B cell (primary cell): Measurements from ENCODE around the gene MLXIP.

Experiments used
- EZH2 ChIP-seq: IDR thresholded peaks from 2 replicates; pipeline ENCODE4 v1.6.1; 2012; ENCODE audit warnings: borderline replicate concordance, low read depth, mild to moderate bottlenecking, moderate library complexity, low read length; ENCODE audit not compliant: insufficient read depth, poor library complexity, severe bottlenecking
- TF ChIP-seq, protein P1 (sequence below): fragments of 200-600 bp; IDR thresholded peaks from one replicate; pipeline ENCODE4 v1.8.0; 2022; ENCODE audit warnings: antibody characterized with exemption, mild to moderate bottlenecking

DNA sequence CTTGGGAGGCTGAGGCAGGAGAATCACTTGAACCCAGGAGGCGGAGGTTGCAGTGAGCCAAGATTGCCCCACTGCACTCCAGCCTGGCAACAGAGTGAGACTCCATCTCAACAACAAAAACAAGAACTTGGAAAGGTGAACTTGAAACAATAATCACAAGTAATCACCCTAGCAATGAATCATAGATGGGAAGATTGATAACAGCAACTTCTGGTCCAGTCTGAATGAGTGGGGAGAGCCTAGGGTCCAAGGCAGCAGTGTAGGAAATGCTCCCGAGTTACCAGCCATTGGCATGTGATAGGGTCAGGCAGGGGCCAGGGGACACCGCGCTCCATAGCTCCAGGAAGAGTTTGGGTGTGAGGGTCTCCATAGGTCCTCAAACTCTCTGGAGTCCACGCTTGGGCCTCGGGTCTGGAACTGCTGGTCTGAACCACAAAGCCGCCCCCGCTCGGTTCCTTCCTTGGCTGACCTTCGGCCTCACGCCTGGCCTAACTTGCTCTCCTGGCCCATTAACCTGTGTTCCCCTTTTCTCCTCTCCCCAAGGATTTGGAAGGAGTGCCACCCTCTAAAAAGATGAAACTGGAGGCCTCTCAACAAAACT, 19.9 kb upstream of the MLXIP start:
- TF ChIP-seq, protein P1, sequence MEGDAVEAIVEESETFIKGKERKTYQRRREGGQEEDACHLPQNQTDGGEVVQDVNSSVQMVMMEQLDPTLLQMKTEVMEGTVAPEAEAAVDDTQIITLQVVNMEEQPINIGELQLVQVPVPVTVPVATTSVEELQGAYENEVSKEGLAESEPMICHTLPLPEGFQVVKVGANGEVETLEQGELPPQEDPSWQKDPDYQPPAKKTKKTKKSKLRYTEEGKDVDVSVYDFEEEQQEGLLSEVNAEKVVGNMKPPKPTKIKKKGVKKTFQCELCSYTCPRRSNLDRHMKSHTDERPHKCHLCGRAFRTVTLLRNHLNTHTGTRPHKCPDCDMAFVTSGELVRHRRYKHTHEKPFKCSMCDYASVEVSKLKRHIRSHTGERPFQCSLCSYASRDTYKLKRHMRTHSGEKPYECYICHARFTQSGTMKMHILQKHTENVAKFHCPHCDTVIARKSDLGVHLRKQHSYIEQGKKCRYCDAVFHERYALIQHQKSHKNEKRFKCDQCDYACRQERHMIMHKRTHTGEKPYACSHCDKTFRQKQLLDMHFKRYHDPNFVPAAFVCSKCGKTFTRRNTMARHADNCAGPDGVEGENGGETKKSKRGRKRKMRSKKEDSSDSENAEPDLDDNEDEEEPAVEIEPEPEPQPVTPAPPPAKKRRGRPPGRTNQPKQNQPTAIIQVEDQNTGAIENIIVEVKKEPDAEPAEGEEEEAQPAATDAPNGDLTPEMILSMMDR, result no peak
- TF ChIP-seq EZH2, result no peak
